ENCODE data around the gene PPM1M.
"Not testable (repeated sequence)": the region's sequence is repeated elsewhere in the genome, so short reads cannot be mapped to it uniquely, and the experiment has no call there.

PPM1M gene

DNA sequence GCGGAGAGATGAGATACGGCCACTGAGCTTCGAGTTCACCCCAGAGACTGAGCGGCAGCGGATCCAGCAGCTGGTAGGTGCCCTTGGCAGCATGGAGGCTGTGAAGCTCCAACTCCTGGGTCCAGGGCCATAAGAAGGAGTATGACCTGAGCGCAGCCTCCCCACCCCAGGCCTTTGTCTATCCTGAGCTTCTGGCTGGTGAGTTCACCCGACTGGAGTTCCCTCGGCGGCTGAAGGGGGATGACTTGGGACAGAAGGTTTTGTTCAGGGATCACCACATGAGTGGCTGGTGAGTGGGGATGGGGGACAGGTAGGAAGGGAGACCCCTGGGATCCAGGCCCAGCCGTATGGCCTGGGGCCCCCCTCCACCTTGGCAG, 2.6 kb downstream of the PPM1M start:
- no peak for DNase-seq

DNA sequence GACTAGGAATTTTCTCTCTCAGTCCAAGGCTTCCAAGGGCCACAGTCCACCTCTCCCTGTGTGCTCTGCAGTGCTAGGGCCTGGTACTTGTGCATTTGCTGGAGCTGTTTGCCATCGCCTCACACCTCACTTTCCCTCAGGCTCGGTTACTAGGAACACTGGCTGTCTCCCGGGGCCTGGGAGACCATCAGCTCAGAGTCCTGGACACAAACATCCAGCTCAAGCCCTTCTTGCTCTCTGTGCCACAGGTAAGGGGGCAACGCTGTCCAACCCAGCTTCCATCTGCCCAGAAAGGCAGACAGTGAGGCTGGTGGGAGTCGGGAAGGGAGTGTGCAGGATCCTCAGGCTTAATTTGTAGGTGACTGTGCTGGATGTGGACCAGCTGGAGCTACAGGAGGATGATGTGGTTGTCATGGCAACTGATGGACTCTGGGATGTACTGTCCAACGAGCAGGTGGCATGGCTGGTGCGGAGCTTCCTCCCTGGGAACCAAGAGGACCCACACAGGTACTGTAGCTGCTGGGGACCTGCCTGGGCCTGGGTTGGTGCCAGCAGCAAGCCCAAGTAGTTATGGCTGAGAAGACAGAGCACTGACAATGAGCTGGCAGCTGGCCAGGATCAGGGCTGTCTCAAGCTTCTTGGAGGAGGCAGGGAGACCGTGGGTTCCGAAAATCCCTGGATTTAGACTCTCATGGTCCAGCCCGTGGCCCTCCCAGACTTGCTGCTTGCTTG, 3.4 kb downstream of the PPM1M start:
- DNase-seq = no peak

DNA sequence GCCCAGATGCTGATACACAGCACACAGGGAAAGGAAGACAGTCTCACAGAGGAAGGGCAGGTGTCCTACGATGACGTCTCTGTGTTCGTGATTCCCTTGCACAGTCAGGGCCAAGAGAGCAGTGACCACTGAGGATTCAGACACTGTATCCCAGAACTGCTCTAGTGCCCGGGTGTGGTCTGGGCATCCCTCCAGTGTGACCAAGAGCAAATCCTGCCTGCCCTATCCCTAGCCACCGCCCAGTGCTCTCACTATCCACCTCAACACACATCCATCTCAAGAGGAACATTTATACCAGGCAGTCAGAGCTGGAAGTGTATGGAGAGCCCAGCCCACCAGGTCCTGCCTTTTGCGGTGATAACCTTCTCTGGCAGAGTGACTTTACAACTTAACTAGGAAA, 4.1 kb downstream of the PPM1M start:
- no peak for DNase-seq

DNA sequence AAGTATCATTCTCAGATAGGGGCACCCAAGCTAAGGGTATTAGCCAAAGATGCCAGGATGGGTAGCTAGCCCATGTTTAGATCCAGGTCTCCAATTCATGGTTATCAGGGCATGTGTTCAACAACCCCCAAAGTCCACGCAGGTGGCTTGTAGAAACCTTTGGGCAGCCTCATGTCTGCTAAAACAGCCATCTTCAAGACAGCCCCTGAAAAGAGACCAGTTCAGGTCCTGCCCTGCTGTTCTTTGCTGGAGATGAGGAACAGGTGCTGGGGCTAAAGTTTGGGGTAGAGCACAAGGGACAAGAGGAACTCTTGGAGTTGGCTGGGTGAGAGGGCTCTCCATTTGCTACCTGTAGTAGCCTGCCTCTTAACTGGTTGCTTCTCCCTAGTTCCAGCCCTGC, 4.6 kb downstream of the PPM1M start:
- no peak for DNase-seq

DNA sequence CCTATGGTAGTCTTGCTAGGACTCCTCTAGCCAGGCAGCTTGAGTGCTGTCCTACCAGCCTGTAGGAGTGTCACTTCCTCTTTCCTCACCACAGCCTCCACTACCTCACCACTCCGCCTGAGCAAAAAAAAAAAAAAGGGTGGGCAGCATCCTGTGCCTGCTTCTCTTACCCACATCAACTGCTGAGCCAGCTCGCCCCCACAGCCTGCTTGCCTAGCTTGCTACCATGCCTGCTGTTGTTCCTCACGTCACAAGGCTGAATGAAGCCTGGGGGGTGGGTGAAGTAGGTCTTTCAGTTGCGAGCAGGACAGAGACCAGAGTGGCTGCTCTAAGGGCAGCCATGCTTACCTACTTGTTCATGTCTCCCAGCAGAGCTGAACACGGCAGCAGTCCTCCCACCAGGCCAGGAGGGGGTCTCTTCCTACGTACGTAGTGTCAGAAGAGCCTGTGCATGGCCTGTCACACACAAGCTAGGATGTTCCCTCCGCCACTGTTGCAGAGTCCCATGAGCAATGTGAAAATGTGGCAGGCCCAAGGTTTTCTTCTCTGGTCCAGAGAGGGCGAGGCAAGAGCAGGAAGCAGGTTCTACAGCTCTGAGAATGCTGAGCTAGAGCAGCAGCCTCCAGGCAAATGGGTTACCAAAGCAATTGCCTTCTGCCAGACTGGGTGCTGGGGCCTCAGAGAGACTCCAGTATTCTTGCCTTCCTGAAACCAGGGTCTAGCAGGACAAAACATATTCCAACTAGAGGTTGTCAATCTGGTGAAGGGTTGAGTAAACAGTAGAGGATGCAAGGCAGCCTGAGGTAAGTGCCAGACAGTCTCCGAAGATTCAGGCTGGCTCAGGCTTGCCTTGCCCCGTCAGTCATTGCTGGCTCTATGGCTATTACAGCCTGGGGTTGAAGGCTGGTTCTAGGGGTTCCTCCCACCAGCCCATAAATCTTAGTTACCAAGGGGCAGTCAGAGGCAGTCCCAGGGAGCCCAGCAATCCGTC, 8.1 kb downstream of the PPM1M start:
- DNase-seq = no peak

DNA sequence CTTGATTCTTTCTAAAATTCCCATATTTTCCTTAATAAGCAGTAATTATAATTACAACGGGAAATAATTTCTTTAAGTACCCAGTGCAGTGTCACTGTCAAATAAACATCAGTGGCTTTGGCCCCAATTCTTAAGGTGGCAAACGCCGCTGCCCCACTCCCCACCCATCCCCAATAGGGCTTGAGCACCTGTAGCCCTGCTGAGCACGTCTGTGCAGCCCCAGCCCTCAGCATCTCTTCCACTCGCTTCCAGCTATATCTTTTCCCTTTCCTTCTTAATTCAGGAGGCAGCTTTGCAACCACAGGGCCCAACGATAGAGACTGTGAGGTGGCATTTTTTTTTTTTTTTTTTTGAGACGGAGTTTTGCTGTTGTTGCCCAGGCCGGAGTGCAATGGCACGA, 9.0 kb downstream of the PPM1M start:
- no peak for DNase-seq

DNA sequence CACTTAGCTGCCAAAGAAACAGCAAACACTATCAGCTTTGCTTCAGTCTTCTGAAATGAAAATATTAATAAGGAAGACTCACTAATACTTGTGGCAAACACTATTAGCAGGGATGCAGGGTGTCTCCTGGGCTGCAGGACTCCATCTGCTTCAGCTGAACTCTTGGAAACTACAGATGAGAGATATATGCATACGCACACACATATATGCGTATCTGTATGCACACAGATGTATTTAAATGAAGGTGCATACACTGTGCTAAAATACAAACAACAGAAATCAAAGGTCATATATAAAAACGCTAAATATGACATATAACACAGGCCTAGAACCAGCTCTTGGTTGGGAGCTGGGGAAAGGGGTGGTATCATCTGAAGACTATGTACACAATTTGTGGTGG, 10.6 kb downstream of the PPM1M start:
- DNase-seq = no peak

DNA sequence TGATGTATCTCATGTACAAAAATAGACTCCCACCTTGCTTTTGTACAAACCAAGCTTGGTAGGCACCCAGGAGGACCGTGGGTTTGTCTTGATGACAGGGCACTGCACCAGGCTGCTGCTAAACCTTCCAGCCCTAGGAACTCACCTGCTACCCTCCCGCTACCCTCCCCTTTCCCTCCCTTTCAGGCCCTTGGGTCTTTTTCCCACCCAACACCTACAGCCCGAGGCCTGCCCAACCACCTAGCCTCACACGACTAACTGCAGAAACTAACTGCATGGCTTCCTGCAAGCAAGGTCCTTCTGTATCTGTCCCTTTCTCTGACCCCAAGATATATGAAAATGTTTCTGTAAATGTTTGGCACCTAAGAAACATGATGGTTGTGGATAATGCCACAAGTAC, 11.1 kb downstream of the PPM1M start:
- DNase-seq = no peak

DNA sequence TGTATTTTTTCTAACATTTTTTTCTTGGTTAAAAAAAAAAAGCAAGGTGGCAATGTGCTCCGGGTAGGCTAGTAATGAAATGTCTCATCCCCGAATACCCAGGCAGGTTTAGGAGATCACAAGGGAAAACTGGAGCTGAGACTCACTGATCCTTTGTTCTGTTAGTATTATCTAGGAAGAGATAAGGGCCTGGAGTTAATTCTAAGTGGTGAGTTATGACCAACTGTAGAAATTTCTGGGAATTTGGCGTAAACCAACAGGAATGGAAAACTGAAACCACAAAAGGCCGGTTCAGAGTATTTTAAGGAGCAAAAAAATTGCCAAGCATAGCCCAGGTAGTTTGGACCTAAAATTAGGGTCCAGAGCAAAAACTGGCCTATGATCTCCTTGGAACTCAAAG, 12.4 kb downstream of the PPM1M start:
- no peak for DNase-seq

DNA sequence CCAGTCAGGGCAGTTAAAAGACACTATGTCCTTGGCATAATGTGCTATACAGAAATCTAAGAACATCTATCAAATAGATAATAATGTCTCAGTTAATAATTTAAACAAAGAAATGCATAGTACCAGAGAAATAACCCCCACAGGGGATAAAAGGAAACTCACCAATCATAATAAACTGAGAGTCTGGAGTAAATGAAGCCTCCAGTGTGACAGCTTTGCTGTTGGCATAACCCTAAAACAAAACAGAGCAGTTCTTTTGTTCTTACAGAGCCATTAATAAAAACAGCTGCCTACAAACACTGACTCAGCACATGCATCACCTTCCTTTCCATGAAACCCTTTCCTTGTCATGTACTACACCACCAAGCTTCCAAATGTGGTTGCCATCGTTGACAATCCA, 13.5 kb downstream of the PPM1M start:
- DNase-seq = no peak

DNA sequence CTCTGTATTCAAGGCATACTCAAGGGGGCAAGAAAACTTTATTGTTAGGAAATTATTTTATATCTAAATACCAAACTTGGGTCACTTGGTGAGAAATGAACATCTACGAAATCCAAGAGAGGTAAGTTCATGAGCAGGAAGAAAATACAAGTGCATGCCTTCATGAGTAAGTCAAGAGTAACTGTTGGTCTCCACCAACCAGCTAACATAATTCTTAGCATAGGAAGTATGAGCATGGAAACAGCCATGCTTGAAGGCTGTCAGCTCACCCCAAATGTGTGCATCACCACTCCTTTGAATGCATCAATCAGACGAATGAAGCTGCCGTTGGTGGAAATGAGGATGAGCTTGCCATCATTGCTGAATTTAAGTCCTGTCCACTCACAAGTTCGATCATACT, 13.9 kb downstream of the PPM1M start:
- no peak for DNase-seq

DNA sequence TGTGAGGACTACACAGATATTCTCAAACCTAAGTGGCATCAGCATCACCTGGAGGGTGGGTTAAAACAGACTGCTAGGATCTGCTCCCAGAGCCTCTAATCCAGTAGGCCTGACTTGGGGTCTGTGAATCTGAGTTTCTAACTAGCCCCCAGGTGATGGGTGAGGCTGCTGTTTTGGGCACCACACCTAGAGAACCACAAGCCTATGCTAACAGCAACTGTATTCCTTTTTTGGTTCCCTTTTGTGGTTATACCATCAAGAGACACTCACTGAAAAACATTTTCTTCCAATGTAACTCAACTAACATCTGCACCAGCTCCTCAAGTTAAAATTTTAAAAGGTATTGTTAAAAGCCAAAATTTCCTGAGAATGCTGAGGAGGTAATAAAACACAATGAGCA, 16.9 kb downstream of the PPM1M start:
- DNase-seq = no peak

DNA sequence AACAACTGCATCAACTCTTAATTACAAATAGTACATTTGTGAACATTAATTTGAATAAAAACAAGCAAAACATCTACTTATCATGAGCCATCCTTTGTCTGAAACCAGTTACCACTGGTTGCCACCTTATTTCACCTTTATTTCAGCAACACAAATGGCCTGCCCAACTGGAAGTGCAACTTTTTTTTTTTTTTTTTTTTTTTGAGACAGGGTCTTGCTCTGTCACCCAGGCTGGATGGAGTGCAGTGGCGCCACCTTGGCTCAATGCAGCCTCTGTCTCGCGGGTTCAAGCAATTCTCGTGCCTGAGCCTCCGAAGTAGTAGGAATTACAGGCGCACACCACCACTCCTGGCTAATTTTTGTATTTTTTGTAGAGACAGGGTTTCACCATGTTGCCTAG, 19.8 kb downstream of the PPM1M start:
- no peak for DNase-seq

DNA sequence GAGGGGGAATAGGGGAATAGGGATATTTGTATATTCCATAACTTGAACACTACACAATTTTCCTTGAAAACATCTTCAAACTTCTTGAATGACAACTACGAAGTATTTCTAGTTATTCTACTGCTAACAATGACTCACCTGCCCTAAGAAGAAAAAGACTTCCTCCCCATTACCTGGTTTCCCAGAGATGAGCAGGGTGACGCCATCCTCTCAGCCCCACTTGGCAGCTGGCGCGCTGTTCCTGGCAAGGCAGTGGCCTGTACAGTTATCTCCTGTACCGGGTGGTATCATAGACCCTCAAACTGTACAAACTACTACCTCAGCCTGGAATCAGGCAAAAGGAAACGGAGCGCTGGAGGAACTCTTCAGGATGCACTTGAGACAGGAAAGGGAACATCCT, 22.5 kb downstream of the PPM1M start:
- DNase-seq = no peak

DNA sequence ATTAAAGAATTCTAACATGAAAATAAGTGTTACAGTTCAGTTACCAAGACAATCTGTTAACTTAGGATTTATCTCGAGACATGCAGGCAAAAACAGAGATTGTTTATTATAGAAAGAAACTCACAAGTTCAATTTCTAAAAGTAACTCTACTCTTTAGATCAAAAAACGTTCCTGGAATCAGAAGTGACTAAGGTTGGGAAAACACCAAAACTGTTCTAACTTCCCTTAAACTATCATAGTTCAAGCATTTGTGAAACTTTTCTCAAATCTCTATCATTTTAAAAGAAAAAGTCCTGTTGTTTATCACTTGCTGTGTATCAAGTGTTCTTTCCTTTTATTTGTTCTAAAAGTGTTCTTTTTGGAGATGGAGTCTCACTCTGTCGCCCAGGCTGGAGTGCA, 24.2 kb downstream of the PPM1M start:
- DNase-seq = no peak

DNA sequence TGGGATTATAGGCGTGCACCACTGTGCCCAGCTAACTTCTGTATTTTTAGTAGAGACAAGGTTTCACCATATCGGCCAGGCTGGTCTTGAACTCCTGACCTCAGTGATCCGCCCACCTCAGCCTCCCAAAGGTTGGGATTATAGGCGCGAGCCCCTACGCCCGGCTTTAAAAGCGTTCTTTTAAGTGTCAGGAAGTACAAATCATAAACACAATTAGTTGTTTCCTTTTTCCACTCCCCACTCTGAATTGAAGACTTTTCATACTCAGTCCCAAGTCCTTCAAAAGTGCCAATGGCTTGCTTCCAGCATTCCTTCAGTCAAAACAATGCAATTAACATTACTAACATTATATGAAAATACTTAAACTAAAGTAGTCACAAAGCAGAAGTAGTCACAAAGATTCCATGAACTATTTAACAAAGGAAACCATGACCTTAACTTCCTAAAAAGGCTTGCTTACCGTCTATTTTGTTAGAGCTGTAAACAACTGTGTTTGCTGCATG, 24.7 kb downstream of the PPM1M start:
- DNase-seq = no peak

DNA sequence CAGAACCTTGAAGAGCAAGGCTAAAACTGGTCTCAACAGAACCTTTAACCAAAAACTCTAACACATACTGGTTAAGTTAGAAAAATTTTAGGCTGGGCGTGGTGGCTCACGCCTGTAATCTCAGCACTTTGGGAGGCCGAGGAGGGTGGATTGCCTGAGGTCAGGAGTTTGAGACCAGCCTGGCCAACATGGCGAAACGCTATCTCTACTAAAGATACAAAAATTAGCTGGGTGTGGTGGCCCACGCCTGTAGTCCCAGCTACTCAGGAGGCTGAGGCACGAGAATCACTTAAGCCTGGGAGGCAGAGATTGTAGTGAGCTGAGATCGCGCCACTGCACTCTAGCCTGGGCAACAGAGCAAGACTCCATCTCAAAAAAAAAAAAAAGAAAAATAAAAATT, 26.6 kb downstream of the PPM1M start:
- DNase-seq = not testable (repeated sequence)

DNA sequence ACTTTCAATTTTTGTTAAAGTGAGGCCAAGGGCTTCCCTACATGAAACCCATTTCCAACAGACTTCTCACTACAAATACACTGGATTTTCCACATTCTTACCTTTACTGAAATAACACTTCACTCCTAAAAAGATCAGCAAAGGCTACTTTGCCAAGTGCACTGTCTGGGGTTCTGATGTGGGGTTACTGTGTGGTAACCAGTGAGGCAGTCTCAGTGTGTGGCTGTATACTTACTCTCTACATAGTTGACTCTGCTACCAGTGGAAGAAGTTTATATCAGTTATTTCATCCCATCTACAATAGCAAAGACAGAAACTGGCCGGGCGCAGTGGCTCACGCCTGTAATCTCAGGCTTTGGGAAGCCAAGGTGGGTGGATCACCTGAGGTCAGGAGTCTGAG, 27.3 kb downstream of the PPM1M start:
- no peak for DNase-seq

DNA sequence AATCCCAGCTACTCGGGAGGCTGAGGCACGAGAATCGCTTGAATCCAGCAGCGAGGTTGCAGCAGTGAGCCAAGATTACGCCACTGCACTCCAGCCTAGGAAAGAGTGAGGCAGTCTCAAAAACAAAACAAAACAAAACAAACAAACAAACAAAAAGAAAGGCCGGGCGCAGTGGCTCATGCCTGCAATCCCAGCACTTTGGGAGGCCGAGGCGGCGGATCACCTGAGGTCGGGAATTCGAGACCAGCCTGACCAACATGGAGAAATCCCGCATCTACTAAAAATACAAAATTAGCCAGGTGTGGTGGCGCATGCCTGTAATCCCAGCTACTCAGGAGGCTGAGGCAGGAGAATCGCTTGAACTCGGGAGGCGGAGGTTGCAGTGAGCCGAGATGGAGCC, 29.2 kb downstream of the PPM1M start:
- not testable (repeated sequence) for DNase-seq

DNA sequence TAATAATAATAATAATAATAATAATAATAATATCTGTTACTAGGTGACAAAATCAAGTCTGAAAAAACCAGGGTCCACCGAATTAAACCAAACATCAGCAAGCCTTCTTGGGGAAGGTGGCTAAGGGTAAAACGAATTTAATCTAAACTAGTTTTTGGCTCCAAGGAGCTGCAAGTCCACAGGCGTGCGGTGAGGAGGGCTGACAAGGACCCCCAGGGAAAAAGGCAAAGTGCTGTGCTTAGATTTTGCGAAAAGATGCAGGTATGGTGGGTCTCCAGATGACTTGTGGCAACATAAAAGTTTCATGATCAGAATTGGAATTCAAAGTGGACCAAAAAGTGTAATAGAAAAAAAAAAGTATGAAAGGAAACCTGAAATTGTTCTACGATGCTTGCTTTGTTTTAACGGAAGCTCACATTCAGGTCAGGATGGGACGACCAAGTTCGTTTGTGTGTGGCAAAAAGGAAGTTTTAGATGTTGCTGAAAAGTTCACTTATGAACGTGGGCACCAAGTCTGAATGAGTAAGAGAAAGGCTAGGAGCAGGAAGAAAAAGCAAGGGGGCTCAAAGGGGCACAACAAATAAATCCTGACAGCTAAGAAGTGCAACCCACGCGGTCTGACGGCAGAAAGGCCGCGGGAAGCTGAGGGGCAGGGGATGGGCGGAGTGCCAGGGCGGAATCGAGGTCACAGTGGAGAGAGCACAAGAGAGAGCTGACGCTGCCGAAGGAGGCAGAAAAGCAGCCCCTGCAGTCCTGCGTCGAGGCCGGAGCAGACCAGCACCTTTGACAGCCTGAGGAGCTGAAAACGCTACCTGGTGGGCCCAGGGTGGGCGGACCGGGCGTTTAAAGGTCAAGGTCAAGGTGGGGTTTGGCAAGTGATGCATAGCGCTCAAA, 31.8 kb downstream of the PPM1M start:
- DNase-seq = peak in 1 of 2 experiments; percentile 41

DNA sequence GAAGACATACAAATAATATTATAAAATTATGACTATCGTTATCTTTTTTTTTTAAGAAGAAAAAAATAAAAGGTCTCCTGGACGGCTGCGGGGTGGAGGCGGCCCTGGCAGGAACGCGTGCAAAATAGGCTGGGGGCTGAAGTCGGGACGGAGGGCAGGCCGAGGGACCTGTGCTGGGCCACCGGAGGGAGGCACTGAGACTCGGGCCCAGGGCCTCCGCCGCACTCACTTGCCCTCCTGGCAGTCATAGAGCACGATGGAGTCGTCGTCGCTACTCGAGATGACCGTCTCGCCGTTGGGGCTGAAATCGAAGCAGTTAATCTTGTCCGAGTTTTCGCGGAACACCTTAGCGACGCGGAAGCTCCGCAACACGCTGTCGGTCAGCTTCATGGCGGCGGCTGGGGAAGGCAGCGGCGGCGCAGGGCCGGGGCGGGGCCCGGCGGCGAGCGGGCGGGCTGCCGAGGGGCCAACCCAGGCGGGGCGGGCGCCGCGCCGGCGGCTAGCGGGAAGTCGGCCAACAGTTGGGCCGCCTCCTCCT, 32.5 kb downstream of the PPM1M start:
- DNase-seq = peak in 1 of 2 experiments; percentile 63

DNA sequence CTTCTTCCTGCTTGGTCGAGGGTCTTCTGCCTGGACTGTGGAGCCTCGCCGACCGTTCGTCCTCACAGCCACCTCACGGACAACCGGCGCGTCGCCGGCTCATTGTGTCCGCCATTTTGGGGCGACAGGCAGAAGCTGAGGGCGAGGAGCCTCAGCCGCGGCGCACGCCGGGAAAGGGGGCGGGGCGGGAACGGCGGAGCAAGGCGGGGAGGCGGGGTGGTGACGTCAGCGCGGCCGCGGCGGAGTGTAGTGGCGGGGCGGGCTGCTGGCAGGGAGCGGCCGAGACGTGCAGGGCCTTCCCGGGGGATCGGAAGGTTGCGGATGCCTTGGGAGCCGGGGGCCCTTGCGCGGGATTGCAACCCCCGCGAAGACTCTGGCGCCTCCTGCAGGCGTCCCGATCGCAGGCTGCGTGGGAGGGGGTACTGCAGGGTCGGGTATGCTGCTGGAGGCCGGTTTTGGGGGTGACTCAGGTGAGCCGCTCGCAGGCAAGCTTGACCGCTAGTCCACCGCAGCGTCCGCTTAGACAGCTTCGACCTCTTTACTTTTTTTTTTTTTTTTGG, 33.0 kb downstream of the PPM1M start, which contains the start of gene WDR82:
WDR82 (minus strand) TSS at position 140 of the 560 bp plus-strand sequence. CDS start 288 bp downstream, outside the sequence.
- peak; percentile 61 to 97 for DNase-seq
